ENCODE results near the gene KMT2B.

Gene KMT2B

GRCh38 chr19:35748106-35749020 is 30.6 kb downstream of the KMT2B start, which contains the start of gene LIN37:
LIN37 (plus strand) TSS chr19:35748576; CDS start chr19:35748725, 149 bp downstream.
- Histone ChIP-seq H3K4me1 (ENCODE audit: control insufficient read depth, insufficient read depth, low read length) (peaks cover 30% of the 10 kb centered on the region), H3K27ac (ENCODE audit: extremely low read depth, low read depth, low read length) (peak within 1 kb of the TSS; percentile 68), H3K36me3 (ENCODE audit: control insufficient read depth in 2 of 2, insufficient read depth in 1 of 2, low read length in 2 of 2) (peaks cover 20 to 51% of the 10 kb centered on the region in 2 experiments), H3K4me3 (ENCODE audit: low read depth, low read length) (peak within 1 kb of the TSS; percentile 63), H3K9me3 (ENCODE audit: control insufficient read depth, insufficient read depth, low read depth, low read length) (no peaks in the 10 kb centered on the region; the same call in none of the 2 replicates)
- ChIA-PET CTCF (interaction anchor here (0.6 to 4.9 kb wide), 15 partner anchors 8 to 704 kb away, joined by 3 to 37 read pairs (median 4); partner anchors contain the start of gene HSPB6), POLR2A (interaction anchor here (0.6 to 2.9 kb wide), 53 partner anchors 8 to 607 kb away, joined by 3 to 87 read pairs (median 6); partner anchors contain the start of genes ALKBH6, COX6B1, HAUS5 and HSPB6)
- TF ChIP-seq HOXC10 (CRISPR knock-in tag; IDR thresholded peaks at IDR 0.05) (no peak), ZNF561 (tag by site-specific recombination; IDR thresholded peaks at IDR 0.05; ENCODE audit: borderline replicate concordance) (peak; percentile 79; the same call in 1 of the 2 replicates), PRDM1 (tag by site-specific recombination; IDR thresholded peaks at IDR 0.05) (peak; percentile 94), PRDM6 (tag by site-specific recombination; IDR thresholded peaks at IDR 0.05) (no peak), ZNF571 (tag by site-specific recombination; IDR thresholded peaks at IDR 0.05) (no peak), ZNF24 (tag by site-specific recombination; IDR thresholded peaks at IDR 0.05) (no peak), PATZ1 (tag by site-specific recombination; IDR thresholded peaks at IDR 0.05) (peak; percentile 74), ZSCAN18 (tag by site-specific recombination; IDR thresholded peaks at IDR 0.05) (no peak), ZNF600 (tag by site-specific recombination; IDR thresholded peaks at IDR 0.05) (peak; percentile 87), ZNF76 (tag by site-specific recombination; IDR thresholded peaks at IDR 0.05; ENCODE audit: borderline replicate concordance, low read depth) (peak; percentile 100), INSM2 (tag by site-specific recombination; IDR thresholded peaks at IDR 0.05) (peak; percentile 74), ZNF16 (tag by site-specific recombination; IDR thresholded peaks at IDR 0.05; ENCODE audit: low read depth) (no peak), KLF16 (tag by site-specific recombination; IDR thresholded peaks at IDR 0.05) (no peak; the same call in none of the 2 replicates), ZBTB17 (tag by site-specific recombination; IDR thresholded peaks at IDR 0.05) (no peak), SP3 (tag by site-specific recombination; IDR thresholded peaks at IDR 0.05) (peak; percentile 100), ZNF514 (tag by site-specific recombination; IDR thresholded peaks at IDR 0.05) (no peak), ZBTB7A (tag by site-specific recombination; IDR thresholded peaks at IDR 0.05; ENCODE audit: low read depth) (peak; percentile 88; the same call in 1 of the 2 replicates), KLF17 (tag by site-specific recombination; IDR thresholded peaks at IDR 0.05) (peak; percentile 73), ZBTB10 (tag by site-specific recombination; IDR thresholded peaks at IDR 0.05) (peak; percentile 63), ZFP41 (tag by site-specific recombination; IDR thresholded peaks at IDR 0.05; ENCODE audit: borderline replicate concordance) (no peak), CTCF (tag by site-specific recombination; IDR thresholded peaks at IDR 0.05) (no peak), ZNF423 (tag by site-specific recombination; IDR thresholded peaks at IDR 0.05) (no peak), REPIN1 (tag by site-specific recombination; IDR thresholded peaks at IDR 0.05; ENCODE audit: low read depth) (no peak), ZNF501 (tag by site-specific recombination; IDR thresholded peaks at IDR 0.05) (0 out of 2 replicates have a peak, but pooled peaks have one; percentile 29)
